MM.1S (cell line): ENCODE data around the gene RPL10A.

Experiments
- DNase-seq: peaks from one replicate; pipeline ENCODE4 v3.0.0-alpha.2; 2015
- H2AFZ ChIP-seq: fragments of 300-600 bp; sonication (generic); 2 replicates; pipeline ENCODE4 v1.6.0; 2016; ENCODE audit warnings: antibody characterized with exemption, low read length
- H3F3A ChIP-seq: fragments of 300-600 bp; sonication (generic); 2 replicates; pipeline ENCODE4 v1.6.1; 2016; ENCODE audit warnings: mild to moderate bottlenecking, antibody characterized with exemption, low read length, moderate library complexity, mixed read lengths; ENCODE audit not compliant: insufficient read depth
- H3K27ac ChIP-seq: fragments of 300-600 bp; sonication (generic); 2 replicates; pipeline ENCODE4 v1.5.1; 2016; ENCODE audit warnings: mild to moderate bottlenecking, low read length
- H3K27me3 ChIP-seq: fragments of 300-600 bp; sonication (generic); replicated peaks from 2 replicates; pipeline ENCODE4 v1.6.0; 2016; ENCODE audit warnings: low read length; ENCODE audit not compliant: insufficient read depth
- H3K36me3 ChIP-seq: fragments of 300-600 bp; sonication (generic); replicated peaks from 2 replicates; pipeline ENCODE4 v1.6.1; 2016; ENCODE audit warnings: mild to moderate bottlenecking, low read length, mixed read lengths; ENCODE audit not compliant: insufficient read depth
- H3K4me1 ChIP-seq: fragments of 300-600 bp; sonication (generic); 2 replicates; pipeline ENCODE4 v1.6.1; 2016; ENCODE audit warnings: low read length, mixed read lengths
- H3K4me2 ChIP-seq: fragments of 300-600 bp; sonication (generic); 2 replicates; pipeline ENCODE4 v1.6.0; 2016; ENCODE audit warnings: low read depth, low read length
- H3K4me3 ChIP-seq: fragments of 300-600 bp; sonication (generic); 2 replicates; pipeline ENCODE4 v1.5.1; 2016; ENCODE audit warnings: low read length, mixed read lengths
- H3K79me2 ChIP-seq: fragments of 300-600 bp; sonication (generic); 2 replicates; pipeline ENCODE4 v1.6.1; 2016; ENCODE audit warnings: mixed run types, low read length, mixed read lengths
- H3K9ac ChIP-seq: fragments of 300-600 bp; sonication (generic); 2 replicates; pipeline ENCODE4 v1.6.1; 2016; ENCODE audit warnings: low read length, mixed read lengths
- H3K9me2 ChIP-seq: fragments of 300-600 bp; sonication (generic); replicated peaks from 2 replicates; pipeline ENCODE4 v1.6.1; 2016; ENCODE audit warnings: mild to moderate bottlenecking, low read length, mixed read lengths; ENCODE audit not compliant: insufficient read depth
- H3K9me3 ChIP-seq: fragments of 300-600 bp; sonication (generic); replicated peaks from 2 replicates; pipeline ENCODE4 v1.6.1; 2016; ENCODE audit warnings: mild to moderate bottlenecking, low read length, mixed read lengths; ENCODE audit not compliant: insufficient read depth
- H4K20me1 ChIP-seq: fragments of 300-600 bp; sonication (generic); 2 replicates; pipeline ENCODE4 v1.6.1; 2016; ENCODE audit warnings: mild to moderate bottlenecking, low read length, moderate library complexity, mixed read lengths; ENCODE audit not compliant: insufficient read depth
- CTCF ChIP-seq: fragments of 300-600 bp; sonication (generic); IDR thresholded peaks from 2 replicates; pipeline ENCODE4 v1.5.1; 2016; ENCODE audit warnings: antibody characterized with exemption, low read length, mixed read lengths
- EZH2 ChIP-seq: fragments of 300-600 bp; sonication (generic); optimal IDR thresholded peaks from 2 replicates; pipeline ENCODE3; 2017; ENCODE audit warnings: low read depth, mild to moderate bottlenecking, antibody characterized with exemption, low read length, mixed read lengths
- EZH2phosphoT487 ChIP-seq: fragments of 300-600 bp; sonication (generic); IDR thresholded peaks from 2 replicates; pipeline ENCODE4 v1.6.1; 2018; ENCODE audit warnings: antibody characterized with exemption, low read length

Gene RPL10A

GRCh38 chr6:35483062-35483461 is 14.9 kb downstream of the RPL10A start:
- H3K9ac ChIP-seq, result no peak overlapping the region
- DNase-seq, result no peak
- no peaks in the 10 kb centered on the region for H3K9me3 ChIP-seq
- H4K20me1 ChIP-seq, result no peaks in the 10 kb centered on the region
- no peaks in the 10 kb centered on the region for H3K79me2 ChIP-seq
- H3K27ac ChIP-seq, result no peak overlapping the region
- H3K4me2 ChIP-seq, result no peak overlapping the region
- no peak overlapping the region for H3K4me3 ChIP-seq
- no peaks in the 10 kb centered on the region for H3K9me2 ChIP-seq
- H3K36me3 ChIP-seq, result no peaks in the 10 kb centered on the region
- no peaks in the 10 kb centered on the region for H3K4me1 ChIP-seq
- no peaks in the 10 kb centered on the region for H3F3A ChIP-seq
- H3K27me3 ChIP-seq, result no peaks in the 10 kb centered on the region
- TF ChIP-seq CTCF, result no peak
- no peak for TF ChIP-seq EZH2
- TF ChIP-seq EZH2phosphoT487, result no peak
- H2AFZ ChIP-seq, result no peak overlapping the region

- Histone ChIP-seq H3F3A (no peaks in the 10 kb centered on the region), H3K27ac (no peak overlapping the region), H3K9me3 (no peaks in the 10 kb centered on the region), H3K79me2 (no peaks in the 10 kb centered on the region), H3K27me3 (no peaks in the 10 kb centered on the region), H3K4me1 (no peaks in the 10 kb centered on the region), H4K20me1 (no peaks in the 10 kb centered on the region), H3K9me2 (no peaks in the 10 kb centered on the region), H3K4me3 (no peak overlapping the region), H2AFZ (no peak overlapping the region), H3K9ac (no peak overlapping the region), H3K36me3 (no peaks in the 10 kb centered on the region), H3K4me2 (no peak overlapping the region)
- no peak for TF ChIP-seq EZH2
- TF ChIP-seq CTCF, result no peak
- no peak for TF ChIP-seq EZH2phosphoT487
- DNase-seq, result no peak
These were observed 15.3 kb downstream of the RPL10A start for GRCh38 chr6:35483490-35483889.

GRCh38 chr6:35483893-35484645 is 15.9 kb downstream of the RPL10A start:
- Histone ChIP-seq H3K79me2 (no peaks in the 10 kb centered on the region), H3K36me3 (no peaks in the 10 kb centered on the region), H3K27ac (no peak overlapping the region), H3K4me3 (no peak overlapping the region), H3F3A (no peaks in the 10 kb centered on the region), H3K9ac (no peak overlapping the region), H2AFZ (no peak overlapping the region), H3K27me3 (no peaks in the 10 kb centered on the region), H3K9me3 (no peaks in the 10 kb centered on the region), H3K4me1 (no peaks in the 10 kb centered on the region), H3K4me2 (no peak overlapping the region), H3K9me2 (no peaks in the 10 kb centered on the region), H4K20me1 (no peaks in the 10 kb centered on the region)
- no peak for DNase-seq
- no peak for TF ChIP-seq EZH2phosphoT487
- TF ChIP-seq EZH2, result no peak
- TF ChIP-seq CTCF, result no peak
